Measurements from ENCODE around the gene ASB14. TPM values are rescaled to one million over a fixed set of nuclear protein-coding genes. Genes with fewer than 3 reads are reported as not detected.

ASB14 gene
- total RNA-seq, 1 experiment from 2014 or later = not detected

- intact Hi-C loops (cut with micrococcal nuclease; ENCODE audit: unreplicated experiment) = no loop called here
- no TSS peak for BruUV-seq (replicated peaks)
- Histone ChIP-seq H3K9me3 (ENCODE audit: insufficient read depth, low read depth) (no peaks in the 10 kb centered on the region), H3K4me3 (no peak overlapping the region), H3K36me3 (ENCODE audit: low read depth) (no peaks in the 10 kb centered on the region), H2AFZ (no peak overlapping the region), H3F3A (ENCODE audit: insufficient read depth, low read depth) (peaks cover 9% of the 10 kb centered on the region; the same call in 1 of the 2 replicates), H3K27ac (no peak overlapping the region), H3K4me2 (peak overlapping the region; percentile 23; the same call in 1 of the 2 replicates), H3K9me2 (ENCODE audit: insufficient read depth) (no peaks in the 10 kb centered on the region), H3K79me2 (ENCODE audit: low read depth) (no peaks in the 10 kb centered on the region), H3K27me3 (ENCODE audit: insufficient read depth, low read depth) (no peaks in the 10 kb centered on the region), H4K20me1 (ENCODE audit: insufficient read depth) (no peaks in the 10 kb centered on the region), H3K4me1 (replicated peaks; ENCODE audit: insufficient read depth) (peaks cover 8% of the 10 kb centered on the region; the same call in 1 of the 2 replicates)
- DNase-seq = peak; percentile 57 to 72
- CTCF ChIA-PET = interaction anchor here (0.6 kb wide), 2 partner anchors 13 to 68 kb away, joined by 4 read pairs; no protein-coding TSS in a partner anchor
- POLR2A ChIA-PET (ENCODE audit: unreplicated experiment) = no interaction called here
- TF ChIP-seq EZH2 (IDR thresholded peaks at IDR 0.05; ENCODE audit: low read depth) = no peak
- TF ChIP-seq, protein P1, sequence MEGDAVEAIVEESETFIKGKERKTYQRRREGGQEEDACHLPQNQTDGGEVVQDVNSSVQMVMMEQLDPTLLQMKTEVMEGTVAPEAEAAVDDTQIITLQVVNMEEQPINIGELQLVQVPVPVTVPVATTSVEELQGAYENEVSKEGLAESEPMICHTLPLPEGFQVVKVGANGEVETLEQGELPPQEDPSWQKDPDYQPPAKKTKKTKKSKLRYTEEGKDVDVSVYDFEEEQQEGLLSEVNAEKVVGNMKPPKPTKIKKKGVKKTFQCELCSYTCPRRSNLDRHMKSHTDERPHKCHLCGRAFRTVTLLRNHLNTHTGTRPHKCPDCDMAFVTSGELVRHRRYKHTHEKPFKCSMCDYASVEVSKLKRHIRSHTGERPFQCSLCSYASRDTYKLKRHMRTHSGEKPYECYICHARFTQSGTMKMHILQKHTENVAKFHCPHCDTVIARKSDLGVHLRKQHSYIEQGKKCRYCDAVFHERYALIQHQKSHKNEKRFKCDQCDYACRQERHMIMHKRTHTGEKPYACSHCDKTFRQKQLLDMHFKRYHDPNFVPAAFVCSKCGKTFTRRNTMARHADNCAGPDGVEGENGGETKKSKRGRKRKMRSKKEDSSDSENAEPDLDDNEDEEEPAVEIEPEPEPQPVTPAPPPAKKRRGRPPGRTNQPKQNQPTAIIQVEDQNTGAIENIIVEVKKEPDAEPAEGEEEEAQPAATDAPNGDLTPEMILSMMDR (conservative IDR thresholded peaks at IDR 0.05) = no peak
Observed at GRCh38 chr3:57298041-57298440, 5.6 kb upstream of the ASB14 start.

DNA sequence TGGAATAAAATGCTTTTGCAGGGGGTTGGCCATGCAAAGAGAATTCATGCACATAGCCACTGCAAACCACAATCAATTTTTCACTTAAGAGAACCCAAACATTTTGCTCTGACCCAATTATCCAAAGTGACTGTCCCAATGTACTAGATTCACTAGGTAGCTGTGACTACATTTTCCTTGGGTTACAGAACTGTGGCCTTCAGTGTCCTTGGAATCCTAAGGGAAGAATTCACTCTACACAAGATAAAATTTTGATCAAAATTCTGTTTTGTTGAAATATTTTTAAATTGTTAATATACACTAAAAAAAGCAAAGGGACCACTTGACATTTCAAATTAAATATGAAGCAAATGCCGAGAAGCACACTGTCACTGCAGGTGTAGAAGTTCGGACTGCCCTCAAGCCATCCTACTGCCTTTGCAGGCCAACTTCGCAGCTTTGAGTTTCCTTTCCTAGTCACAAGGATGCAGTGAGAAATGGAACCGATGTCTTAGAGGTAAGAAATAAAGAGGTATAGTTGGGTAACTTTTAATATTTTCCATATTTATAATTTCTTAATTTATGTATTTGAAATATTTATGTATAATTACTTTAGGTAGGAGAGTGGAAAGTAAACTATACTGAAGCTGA, 527 bp upstream of the ASB14 start:
- ChIA-PET POLR2A (ENCODE audit: unreplicated experiment) (no interaction called here), CTCF (no interaction called here)
- Histone ChIP-seq H3K9me2 (ENCODE audit: insufficient read depth) (no peaks in the 10 kb centered on the region), H3K79me2 (ENCODE audit: low read depth) (no peaks in the 10 kb centered on the region), H3K27ac (no peak overlapping the region), H3F3A (ENCODE audit: insufficient read depth, low read depth) (peaks cover 9% of the 10 kb centered on the region; the same call in 1 of the 2 replicates), H3K27me3 (ENCODE audit: insufficient read depth, low read depth) (no peaks in the 10 kb centered on the region), H3K36me3 (ENCODE audit: low read depth) (no peaks in the 10 kb centered on the region), H3K4me3 (no peak overlapping the region), H3K4me1 (replicated peaks; ENCODE audit: insufficient read depth) (peaks cover 4% of the 10 kb centered on the region; the same call in 1 of the 2 replicates), H2AFZ (no peak overlapping the region), H3K4me2 (no peak overlapping the region), H4K20me1 (ENCODE audit: insufficient read depth) (no peaks in the 10 kb centered on the region), H3K9me3 (ENCODE audit: insufficient read depth, low read depth) (no peaks in the 10 kb centered on the region)
- TF ChIP-seq EZH2 (IDR thresholded peaks at IDR 0.05; ENCODE audit: low read depth) = no peak
- TF ChIP-seq, protein P1 (conservative IDR thresholded peaks at IDR 0.05) = no peak
- no TSS peak for BruUV-seq (replicated peaks)
- no peak for DNase-seq
- intact Hi-C loops (cut with micrococcal nuclease; ENCODE audit: unreplicated experiment) = no loop called here

GRCh38 chr3:57288403-57288802, 4.1 kb downstream of the ASB14 start:
- intact Hi-C loops (cut with micrococcal nuclease; ENCODE audit: unreplicated experiment) = no loop called here
- H3K4me2 ChIP-seq = no peak overlapping the region
- no peaks in the 10 kb centered on the region for H3K36me3 ChIP-seq (ENCODE audit: low read depth)
- no peak overlapping the region for H3K27ac ChIP-seq
- no peak for DNase-seq
- H3F3A ChIP-seq (ENCODE audit: insufficient read depth, low read depth) = no peaks in the 10 kb centered on the region
- no peaks in the 10 kb centered on the region for H3K79me2 ChIP-seq (ENCODE audit: low read depth)
- no peaks in the 10 kb centered on the region for H3K4me1 ChIP-seq (replicated peaks; ENCODE audit: insufficient read depth)
- ChIA-PET CTCF (interaction anchor here (0.7 kb wide), 1 partner anchor 619 kb away, joined by 5 read pairs; no protein-coding TSS in a partner anchor), POLR2A (ENCODE audit: unreplicated experiment) (interaction anchor here (0.5 kb wide), 1 partner anchor 8 kb away, joined by 12 read pairs; no protein-coding TSS in a partner anchor)
- no peak for TF ChIP-seq EZH2 (IDR thresholded peaks at IDR 0.05; ENCODE audit: low read depth)
- TF ChIP-seq, protein P1 (conservative IDR thresholded peaks at IDR 0.05) = no peak
- BruUV-seq (replicated peaks) = no TSS peak
- no peaks in the 10 kb centered on the region for H3K9me3 ChIP-seq (ENCODE audit: insufficient read depth, low read depth)
- H3K4me3 ChIP-seq = no peak overlapping the region
- no peaks in the 10 kb centered on the region for H4K20me1 ChIP-seq (ENCODE audit: insufficient read depth)
- H3K9me2 ChIP-seq (ENCODE audit: insufficient read depth) = no peaks in the 10 kb centered on the region
- no peaks in the 10 kb centered on the region for H3K27me3 ChIP-seq (ENCODE audit: insufficient read depth, low read depth)
- no peak overlapping the region for H2AFZ ChIP-seq
